ENCODE results near the gene PCBD1.

DNA sequence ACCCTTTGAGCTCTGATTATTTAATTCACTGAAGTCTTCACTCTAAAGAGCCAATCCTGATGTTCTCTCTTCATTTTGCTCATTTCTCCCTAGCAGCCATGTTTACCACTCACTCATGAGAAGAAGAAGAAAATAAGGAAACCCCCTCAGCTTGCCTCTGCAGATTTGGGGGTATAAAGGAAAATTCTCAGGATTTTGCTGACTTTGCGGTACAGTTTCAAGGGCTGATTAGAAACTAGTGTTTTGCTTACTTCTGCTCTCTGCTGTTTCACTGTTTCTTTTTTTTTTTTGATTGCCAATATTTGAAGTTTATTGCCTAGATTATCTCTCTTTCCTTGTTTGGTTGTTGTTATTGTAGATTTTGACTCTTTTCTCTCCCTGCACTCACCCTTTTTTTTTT lies 23.4 kb downstream of the PCBD1 start:
- TF ChIP-seq CTCF (IDR thresholded peaks at IDR 0.05; ENCODE audit: low read length) (no peak), EZH2 (optimal IDR thresholded peaks at IDR 0.05; ENCODE audit: low read depth, low read length) (no peak)

Measured in MM.1S (cell line).